ENCODE measurements around the gene WIPF2.
"Not testable (repeated sequence)": the region's sequence is repeated elsewhere in the genome, so short reads cannot be mapped to it uniquely, and the experiment has no call there.

The WIPF2 gene

GRCh38 chr17:40194821-40195220, 24.3 kb upstream of the WIPF2 start:
- DNase-seq = no peak

GRCh38 chr17:40197550-40197949, 21.6 kb upstream of the WIPF2 start:
- DNase-seq = no peak

- not testable (repeated sequence) for DNase-seq
Observed at GRCh38 chr17:40197965-40198456, 21.1 kb upstream of the WIPF2 start.

GRCh38 chr17:40198576-40198975, 20.5 kb upstream of the WIPF2 start:
- no peak for DNase-seq

GRCh38 chr17:40203131-40203530, 16.0 kb upstream of the WIPF2 start:
- no peak for DNase-seq

- DNase-seq = not testable (repeated sequence)
Observed at GRCh38 chr17:40206193-40206592, 12.9 kb upstream of the WIPF2 start.

- DNase-seq = no peak
Observed at GRCh38 chr17:40209404-40210093, 9.6 kb upstream of the WIPF2 start.

- DNase-seq = not testable (repeated sequence)
Observed at GRCh38 chr17:40213914-40214313, 5.2 kb upstream of the WIPF2 start.

GRCh38 chr17:40218006-40218739, 931 bp upstream of the WIPF2 start:
- no peak for DNase-seq

- DNase-seq = peak; percentile 87
Observed at GRCh38 chr17:40219594-40220338, 662 bp downstream of the WIPF2 start.

- no peak for DNase-seq
Observed at GRCh38 chr17:40224718-40225550, 5.8 kb downstream of the WIPF2 start.

GRCh38 chr17:40229146-40229545, 10.0 kb downstream of the WIPF2 start:
- not testable (repeated sequence) for DNase-seq

- DNase-seq = no peak
Observed at GRCh38 chr17:40230670-40231069, 11.6 kb downstream of the WIPF2 start.

- DNase-seq = not testable (repeated sequence)
Observed at GRCh38 chr17:40231928-40232327, 12.8 kb downstream of the WIPF2 start.

GRCh38 chr17:40241252-40241834, 22.2 kb downstream of the WIPF2 start:
- DNase-seq = no peak

- DNase-seq = no peak
Observed at GRCh38 chr17:40242774-40243173, 23.7 kb downstream of the WIPF2 start.

GRCh38 chr17:40243761-40244160, 24.7 kb downstream of the WIPF2 start:
- DNase-seq = no peak

GRCh38 chr17:40244255-40244654, 25.2 kb downstream of the WIPF2 start:
- no peak for DNase-seq

GRCh38 chr17:40247926-40248495, 28.9 kb downstream of the WIPF2 start:
- no peak for DNase-seq

GRCh38 chr17:40248507-40248906, 29.4 kb downstream of the WIPF2 start:
- no peak for DNase-seq

GRCh38 chr17:40251576-40251975, 32.5 kb downstream of the WIPF2 start:
- peak; percentile 12 for DNase-seq

- DNase-seq = no peak
Observed at GRCh38 chr17:40253565-40253964, 34.5 kb downstream of the WIPF2 start.

Data from NCI-H146 (cell line).